ENCODE data around the gene RPS27L. TPM values are rescaled to one million over a fixed set of nuclear protein-coding genes. Genes with fewer than 3 reads are reported as not detected.

The RPS27L gene
- total and polyA plus RNA-seq, 7 donors, result 33.1 to 186 (median 108) TPM

DNA sequence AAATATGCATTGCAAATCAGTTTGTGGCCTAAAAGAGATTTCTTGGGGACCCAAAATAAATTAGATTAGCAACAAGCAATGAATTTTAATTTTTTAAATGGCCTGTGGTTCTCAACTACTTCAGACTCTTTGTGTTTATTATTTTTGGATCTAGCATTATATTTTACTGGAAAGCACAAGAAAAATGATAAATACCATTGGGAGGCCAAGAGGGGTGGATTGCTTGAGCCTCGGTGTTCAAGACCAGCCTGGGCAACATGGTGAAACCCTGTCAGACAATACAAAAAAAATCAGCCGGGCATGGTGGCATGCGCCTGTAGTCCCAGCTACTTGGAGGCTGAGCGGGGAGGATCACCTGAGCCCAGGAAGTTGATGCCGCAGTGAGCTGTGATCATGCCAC is 22.0 kb downstream of the RPS27L start:
- Histone ChIP-seq H3K36me3 (ENCODE audit: insufficient read depth in 1 of 2, low read depth in 1 of 2) (peaks cover 0 to 29% of the 10 kb centered on the region in 2 donors), H3K27ac (no peak overlapping the region), H3K4me3 (no peak overlapping the region), H3K4me1 (no peaks in the 10 kb centered on the region), H3K9me3 (no peaks in the 10 kb centered on the region), H3K27me3 (ENCODE audit: insufficient read depth in 3 of 3, low read length in 2 of 3) (no peaks in the 10 kb centered on the region)
- TF ChIP-seq, protein P1, sequence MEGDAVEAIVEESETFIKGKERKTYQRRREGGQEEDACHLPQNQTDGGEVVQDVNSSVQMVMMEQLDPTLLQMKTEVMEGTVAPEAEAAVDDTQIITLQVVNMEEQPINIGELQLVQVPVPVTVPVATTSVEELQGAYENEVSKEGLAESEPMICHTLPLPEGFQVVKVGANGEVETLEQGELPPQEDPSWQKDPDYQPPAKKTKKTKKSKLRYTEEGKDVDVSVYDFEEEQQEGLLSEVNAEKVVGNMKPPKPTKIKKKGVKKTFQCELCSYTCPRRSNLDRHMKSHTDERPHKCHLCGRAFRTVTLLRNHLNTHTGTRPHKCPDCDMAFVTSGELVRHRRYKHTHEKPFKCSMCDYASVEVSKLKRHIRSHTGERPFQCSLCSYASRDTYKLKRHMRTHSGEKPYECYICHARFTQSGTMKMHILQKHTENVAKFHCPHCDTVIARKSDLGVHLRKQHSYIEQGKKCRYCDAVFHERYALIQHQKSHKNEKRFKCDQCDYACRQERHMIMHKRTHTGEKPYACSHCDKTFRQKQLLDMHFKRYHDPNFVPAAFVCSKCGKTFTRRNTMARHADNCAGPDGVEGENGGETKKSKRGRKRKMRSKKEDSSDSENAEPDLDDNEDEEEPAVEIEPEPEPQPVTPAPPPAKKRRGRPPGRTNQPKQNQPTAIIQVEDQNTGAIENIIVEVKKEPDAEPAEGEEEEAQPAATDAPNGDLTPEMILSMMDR (IDR thresholded peaks at IDR 0.05), result no peak
- intact Hi-C loops (cut with DNase I), result no loop called here
- ATAC-seq, result no peak
- 93 to 99% (median 96%) methylated on average over 5 of the region's 5 CpGs for WGBS, 3 donors
- DNase-seq, result no peak

DNA sequence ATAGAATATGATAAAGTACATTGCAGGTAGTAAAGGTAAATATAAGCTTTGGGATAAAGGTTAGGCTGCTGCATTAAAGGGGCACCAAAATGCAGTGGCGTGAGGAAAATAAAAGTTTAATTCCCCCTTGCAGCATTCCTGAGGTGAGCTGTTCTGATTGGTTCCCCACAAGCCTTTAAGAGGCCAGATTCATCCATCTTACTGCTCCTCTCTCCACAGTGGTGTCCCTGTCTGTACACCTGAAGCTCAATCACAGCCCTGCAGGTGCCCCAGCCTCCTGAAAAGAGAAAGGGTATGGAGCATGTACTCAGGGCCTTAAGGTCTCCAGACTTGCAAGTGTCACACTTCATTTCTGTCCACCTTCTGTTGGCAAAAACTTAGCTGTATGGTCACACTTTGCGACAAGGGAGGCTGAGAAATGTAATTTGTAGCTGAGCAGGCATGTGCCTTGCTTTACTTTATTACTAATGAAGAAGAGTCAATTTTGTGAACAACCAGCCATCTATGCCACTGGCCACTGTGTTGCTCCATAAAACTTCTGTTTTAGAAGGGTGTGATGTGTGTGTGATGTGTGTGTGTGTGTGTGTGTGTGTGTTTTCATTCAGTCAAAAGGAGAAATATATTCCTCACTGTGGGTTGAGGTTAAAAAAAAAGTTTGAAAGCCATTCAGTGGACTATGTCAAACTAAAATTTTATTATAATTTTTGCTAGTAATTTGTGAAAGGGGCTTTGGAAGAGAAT is 22.9 kb downstream of the RPS27L start:
- H3K9me3 ChIP-seq, result no peaks in the 10 kb centered on the region
- H3K27ac ChIP-seq, result no peak overlapping the region
- H3K36me3 ChIP-seq (ENCODE audit: insufficient read depth in 1 of 2, low read depth in 1 of 2), result peaks cover 0 to 37% of the 10 kb centered on the region in 2 donors
- DNase-seq (no peak), ATAC-seq (no peak)
- TF ChIP-seq, protein P1 (IDR thresholded peaks at IDR 0.05), result no peak
- H3K4me3 ChIP-seq, result no peak overlapping the region
- WGBS, 3 donors, result 90 to 98% (median 96%) methylated on average over 2 of the region's 2 CpGs
- H3K4me1 ChIP-seq, result no peaks in the 10 kb centered on the region
- no peaks in the 10 kb centered on the region for H3K27me3 ChIP-seq (ENCODE audit: insufficient read depth in 3 of 3, low read length in 2 of 3)
- intact Hi-C loops (cut with DNase I), result no loop called here

DNA sequence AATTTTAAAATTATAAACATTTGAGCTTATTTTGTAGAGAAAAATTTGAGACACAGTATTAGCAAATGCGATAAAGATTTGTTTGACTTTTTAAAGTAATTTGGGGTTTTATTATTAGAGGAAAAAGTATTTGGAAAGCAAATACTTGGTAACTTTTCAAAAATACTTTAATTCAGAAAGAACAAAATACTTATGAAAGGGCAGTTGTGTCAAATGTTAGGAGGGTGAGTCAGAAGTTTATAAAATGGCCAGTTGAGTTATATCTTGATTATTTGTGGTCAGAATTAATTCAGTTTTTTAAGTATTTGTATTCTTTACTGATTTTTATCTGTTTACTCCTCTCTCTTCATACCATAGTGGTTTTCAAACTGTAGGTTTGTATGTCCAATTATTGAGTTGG is 23.5 kb downstream of the RPS27L start:
- Histone ChIP-seq H3K27ac (no peak overlapping the region), H3K4me1 (no peaks in the 10 kb centered on the region), H3K9me3 (no peaks in the 10 kb centered on the region), H3K36me3 (ENCODE audit: insufficient read depth in 1 of 2, low read depth in 1 of 2) (peaks cover 0 to 44% of the 10 kb centered on the region in 2 donors), H3K27me3 (ENCODE audit: insufficient read depth in 3 of 3, low read length in 2 of 3) (no peaks in the 10 kb centered on the region), H3K4me3 (no peak overlapping the region)
- TF ChIP-seq, protein P1 (IDR thresholded peaks at IDR 0.05), result no peak
- no peak for DNase-seq
- ATAC-seq, result no peak
- intact Hi-C loops (cut with DNase I), result no loop called here
- 70 to 90% (median 73%) methylated on average over 1 of the region's 1 CpG for WGBS, 3 donors

DNA sequence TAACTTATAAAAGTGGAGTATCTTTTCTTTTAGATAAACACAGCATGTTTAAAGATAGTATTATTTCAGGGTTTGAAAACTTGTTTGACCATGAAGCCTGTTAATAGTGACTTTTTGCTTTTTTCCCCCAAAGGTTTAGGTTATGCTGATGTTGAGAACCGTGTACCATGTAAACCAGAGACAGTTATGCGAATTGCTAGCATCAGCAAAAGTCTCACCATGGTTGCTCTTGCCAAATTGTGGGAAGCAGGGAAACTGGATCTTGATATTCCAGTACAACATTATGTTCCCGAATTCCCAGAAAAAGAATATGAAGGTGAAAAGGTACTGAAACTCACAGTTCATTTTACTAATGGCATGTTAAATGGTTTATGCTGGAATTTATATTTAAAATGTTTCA is 30.6 kb downstream of the RPS27L start:
- DNase-seq (no peak), ATAC-seq (no peak)
- Histone ChIP-seq H3K36me3 (ENCODE audit: insufficient read depth in 1 of 2, low read depth in 1 of 2) (peaks cover 2 to 70% of the 10 kb centered on the region in 2 donors), H3K4me1 (no peaks in the 10 kb centered on the region), H3K27me3 (ENCODE audit: insufficient read depth in 3 of 3, low read length in 2 of 3) (no peaks in the 10 kb centered on the region), H3K4me3 (no peak overlapping the region), H3K9me3 (no peaks in the 10 kb centered on the region), H3K27ac (no peak overlapping the region)
- TF ChIP-seq, protein P1 (IDR thresholded peaks at IDR 0.05), result no peak
- WGBS, 3 donors, result 68 to 82% (median 78%) methylated on average over 3 of the region's 3 CpGs
- intact Hi-C loops (cut with DNase I), result no loop called here

DNA sequence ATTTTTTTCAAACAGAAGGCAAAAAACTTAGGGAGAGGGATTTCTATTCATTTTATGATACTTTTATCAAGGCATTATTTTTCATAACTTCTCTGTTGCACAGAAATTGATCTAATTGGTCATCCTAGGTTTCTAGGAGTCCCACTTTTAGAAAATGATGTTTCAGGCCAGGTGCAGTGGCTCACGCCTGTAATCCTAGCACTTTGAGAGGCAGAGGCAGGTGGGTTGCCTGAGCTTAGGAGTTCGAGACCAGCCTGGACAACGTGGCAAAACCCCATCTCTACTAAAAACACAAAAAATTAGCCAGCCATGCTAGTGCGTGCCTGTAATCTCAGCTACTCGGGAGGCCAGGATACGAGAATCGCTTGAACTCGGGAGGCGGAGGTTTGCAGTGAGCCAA is 32.8 kb downstream of the RPS27L start:
- Histone ChIP-seq H3K4me1 (no peaks in the 10 kb centered on the region), H3K36me3 (ENCODE audit: insufficient read depth in 1 of 2, low read depth in 1 of 2) (peaks cover 2 to 47% of the 10 kb centered on the region in 2 donors), H3K9me3 (no peaks in the 10 kb centered on the region), H3K27ac (no peak overlapping the region), H3K4me3 (no peak overlapping the region), H3K27me3 (ENCODE audit: insufficient read depth in 3 of 3, low read length in 2 of 3) (no peaks in the 10 kb centered on the region)
- no peak for ATAC-seq
- whole genome bisulfite sequencing, 3 donors, result 81 to 92% (median 85%) methylated on average over 9 of the region's 9 CpGs
- intact Hi-C loops (cut with DNase I), result loop anchor here in 1 of 2 donors (5.0 kb wide), 1 partner anchor 33 kb away; the partner anchor contains the start of gene RPS27L
- DNase-seq, result no peak
- TF ChIP-seq, protein P1 (IDR thresholded peaks at IDR 0.05), result no peak
